ENCODE measurements around the gene ST3GAL3.

Gene ST3GAL3

GRCh38 chr1:43974443-43975248, 267.3 kb downstream of the ST3GAL3 start, which contains the start of gene ATP6V0B:
Gene ATP6V0B, plus strand, starts transcription at chr1:43974960. Its CDS starts 81 bp downstream, at chr1:43975041.
- TF ChIP-seq CTCF (IDR thresholded peaks at IDR 0.05; ENCODE audit: insufficient read depth, low read length, missing control alignments) = peak; percentile 36
- H3K4me3 ChIP-seq (ENCODE audit: low read depth, low read length) = peak within 1 kb of the TSS; percentile 85
- DNase-seq (ENCODE audit: low read depth, low spot score) = peak; percentile 28
- ChIA-PET POLR2A (interaction anchor here (1.0 to 1.5 kb wide), 6 partner anchors 9 to 211 kb away, joined by 3 to 6 read pairs (median 4); no protein-coding TSS in a partner anchor), CTCF (interaction anchor here (1.2 to 8.7 kb wide), 10 partner anchors 14 to 677 kb away, joined by 3 to 71 read pairs (median 6); partner anchors contain the start of genes ARTN and CCDC24)

- CTCF ChIA-PET = interaction anchor here (1.2 to 8.7 kb wide), 10 partner anchors 13 to 676 kb away, joined by 3 to 71 read pairs (median 6); partner anchors contain the start of genes ARTN and CCDC24
- DNase-seq (ENCODE audit: low read depth, low spot score) = no peak
- no peak for TF ChIP-seq CTCF (IDR thresholded peaks at IDR 0.05; ENCODE audit: insufficient read depth, low read length, missing control alignments)
- POLR2A ChIA-PET = interaction anchor here (1.0 to 1.5 kb wide), 6 partner anchors 9 to 212 kb away, joined by 3 to 6 read pairs (median 4); no protein-coding TSS in a partner anchor
- H3K4me3 ChIP-seq (ENCODE audit: low read depth, low read length) = peak overlapping the region; percentile 85
Observed at GRCh38 chr1:43975249-43975961, 268.1 kb downstream of the ST3GAL3 start.

- CTCF ChIA-PET = interaction anchor here (1.2 to 8.7 kb wide), 9 partner anchors 12 to 675 kb away, joined by 3 to 71 read pairs (median 6); partner anchors contain the start of genes ARTN and CCDC24
Observed at GRCh38 chr1:43976045-43976444, 268.7 kb downstream of the ST3GAL3 start.

GRCh38 chr1:43976890-43977289, 269.6 kb downstream of the ST3GAL3 start:
- DNase-seq (ENCODE audit: low read depth, low spot score) = no peak
- no peak for TF ChIP-seq CTCF (IDR thresholded peaks at IDR 0.05; ENCODE audit: insufficient read depth, low read length, missing control alignments)
- POLR2A ChIA-PET = no interaction called here
- H3K4me3 ChIP-seq (ENCODE audit: low read depth, low read length) = no peak overlapping the region
- CTCF ChIA-PET = interaction anchor here (2.5 to 8.7 kb wide), 4 partner anchors 28 to 212 kb away, joined by 10 to 71 read pairs (median 14); partner anchors contain the start of gene ARTN

More at GRCh38 chr1:43976045-43976444, 268.7 kb downstream of the ST3GAL3 start:
- no peak for DNase-seq (ENCODE audit: low read depth, low spot score)
- peak overlapping the region; percentile 85 for H3K4me3 ChIP-seq (ENCODE audit: low read depth, low read length)
- POLR2A ChIA-PET = interaction anchor here (1.3 to 1.4 kb wide), 2 partner anchors 14 to 25 kb away, joined by 3 to 4 read pairs; no protein-coding TSS in a partner anchor
- no peak for TF ChIP-seq CTCF (IDR thresholded peaks at IDR 0.05; ENCODE audit: insufficient read depth, low read length, missing control alignments)

- ChIA-PET POLR2A (interaction anchor here (1.2 kb wide), 1 partner anchor 8 kb away, joined by 4 read pairs; the partner anchor contains the start of gene DPH2), CTCF (interaction anchor here (1.0 to 8.7 kb wide), 4 partner anchors 28 to 212 kb away, joined by 3 to 71 read pairs (median 7); no protein-coding TSS in a partner anchor)
- DNase-seq (ENCODE audit: low read depth, low spot score) = no peak
Observed at GRCh38 chr1:43977376-43978263, 270.3 kb downstream of the ST3GAL3 start.

More at GRCh38 chr1:43977376-43978263, 270.3 kb downstream of the ST3GAL3 start:
- no peak overlapping the region; the same call in 1 of the 2 replicates for H3K4me3 ChIP-seq (ENCODE audit: low read depth, low read length)
- no peak for TF ChIP-seq CTCF (IDR thresholded peaks at IDR 0.05; ENCODE audit: insufficient read depth, low read length, missing control alignments)

Measured in AG04449 (cell line).